GM21447 (cell line): ENCODE data around the gene DCLRE1C.
"Not testable (repeated sequence)": the region's sequence is repeated elsewhere in the genome, so short reads cannot be mapped to it uniquely, and the experiment has no call there.

Experiments
- ATAC-seq: cut with Tn5 transposase; IDR thresholded peaks from one replicate; pipeline ENCODE4 v1.9.1; 2021; ENCODE audit not compliant: unreplicated experiment

Gene DCLRE1C

GRCh38 chr10:14889318-14889717 is 64.6 kb downstream of the DCLRE1C start:
- no peak for ATAC-seq

GRCh38 chr10:14884082-14884481 is 69.8 kb downstream of the DCLRE1C start:
- ATAC-seq, result no peak

- no peak for ATAC-seq
Measured at GRCh38 chr10:14880229-14880628, 73.7 kb downstream of the DCLRE1C start.

GRCh38 chr10:14879928-14880193 is 74.0 kb downstream of the DCLRE1C start:
- no peak for ATAC-seq

GRCh38 chr10:14879124-14879927 is 74.6 kb downstream of the DCLRE1C start:
- ATAC-seq, result peak; percentile 22

- peak; percentile 84 for ATAC-seq
Measured at GRCh38 chr10:14878266-14879123, 75.4 kb downstream of the DCLRE1C start, which contains the start of gene SUV39H2. TSS of gene SUV39H2 (plus strand) at chr10:14878866. CDS start at chr10:14878889, 23 bp downstream.

- no peak for ATAC-seq
Measured at GRCh38 chr10:14876764-14877163, 77.1 kb downstream of the DCLRE1C start.

GRCh38 chr10:14875941-14876340 is 78.0 kb downstream of the DCLRE1C start:
- ATAC-seq, result no peak

GRCh38 chr10:14873090-14873760 is 80.7 kb downstream of the DCLRE1C start:
- ATAC-seq, result peak; percentile 55

GRCh38 chr10:14864871-14865270 is 89.0 kb downstream of the DCLRE1C start:
- ATAC-seq, result not testable (repeated sequence)

GRCh38 chr10:14864466-14864865 is 89.4 kb downstream of the DCLRE1C start:
- ATAC-seq, result not testable (repeated sequence)

- no peak for ATAC-seq
Measured at GRCh38 chr10:14860791-14861190, 93.1 kb downstream of the DCLRE1C start.

- ATAC-seq, result no peak
Measured at GRCh38 chr10:14859775-14860174, 94.1 kb downstream of the DCLRE1C start.

GRCh38 chr10:14859043-14859442 is 94.9 kb downstream of the DCLRE1C start:
- no peak for ATAC-seq

GRCh38 chr10:14858338-14858960 is 95.4 kb downstream of the DCLRE1C start:
- no peak for ATAC-seq

GRCh38 chr10:14855453-14855852 is 98.4 kb downstream of the DCLRE1C start:
- ATAC-seq, result no peak

GRCh38 chr10:14852236-14852635 is 101.7 kb downstream of the DCLRE1C start:
- ATAC-seq, result no peak
